SK-N-SH treated with all-trans-retinoic acid at 6 μM for 48 hours (cell line): ENCODE data around the gene CEACAM18.

Experiments
- ATAC-seq: fragments of 200-7000 bp; cut with Tn5 transposase; 3 replicates; pipeline ENCODE4 v1.9.1; 2020; ENCODE audit warnings: mild to moderate bottlenecking, moderate library complexity
- ARNTL ChIP-seq: fragments of 450-650 bp; formaldehyde crosslinking; IDR thresholded peaks from 2 replicates; pipeline ENCODE4 v1.5.0; 2020; ENCODE audit warnings: low read depth, mild to moderate bottlenecking, moderate library complexity, borderline replicate concordance
- CSDC2 ChIP-seq: fragments of 250-450 bp; sonication (Bioruptor Pico); IDR thresholded peaks from 2 replicates; pipeline ENCODE4 v1.5.0; 2020; ENCODE audit warnings: mild to moderate bottlenecking, moderate library complexity
- ESRRG ChIP-seq: fragments of 250-450 bp; sonication (Bioruptor Pico); IDR thresholded peaks from 2 replicates; pipeline ENCODE4 v1.6.1; 2021; ENCODE audit warnings: mild to moderate bottlenecking
- GLIS3 ChIP-seq: fragments of 250-450 bp; sonication (Bioruptor Pico); IDR thresholded peaks from 2 replicates; pipeline ENCODE4 v1.5.0; 2020; ENCODE audit warnings: mild to moderate bottlenecking, moderate library complexity
- ISL1 ChIP-seq: fragments of 250-450 bp; sonication (Bioruptor Pico); IDR thresholded peaks from 2 replicates; pipeline ENCODE4 v2.1.2; 2022; ENCODE audit warnings: mild to moderate bottlenecking, moderate library complexity
- OSR1 ChIP-seq: fragments of 250-450 bp; sonication (Bioruptor Pico); IDR thresholded peaks from 2 replicates; pipeline ENCODE4 v1.8.0; 2022; ENCODE audit warnings: moderate library complexity, mild to moderate bottlenecking, inconsistent platforms
- PPARA ChIP-seq: fragments of 250-450 bp; sonication (Bioruptor Pico); IDR thresholded peaks from 2 replicates; pipeline ENCODE4 v1.5.0; 2020; ENCODE audit warnings: mild to moderate bottlenecking, borderline replicate concordance
- RARB ChIP-seq: fragments of 250-450 bp; sonication (Bioruptor Pico); IDR thresholded peaks from 2 replicates; pipeline ENCODE4 v1.8.0; 2021; ENCODE audit warnings: mild to moderate bottlenecking, moderate library complexity
- SNAI2 ChIP-seq: fragments of 250-450 bp; sonication (Bioruptor Pico); IDR thresholded peaks from 2 replicates; pipeline ENCODE4 v1.5.0; 2020; ENCODE audit warnings: mild to moderate bottlenecking, moderate library complexity
- TCF4 ChIP-seq: fragments of 250-450 bp; sonication (Bioruptor Pico); IDR thresholded peaks from 2 replicates; pipeline ENCODE4 v1.8.0; 2021; ENCODE audit warnings: mild to moderate bottlenecking, moderate library complexity, borderline replicate concordance
- TOX ChIP-seq: fragments of 250-450 bp; sonication (Bioruptor Pico); IDR thresholded peaks from 2 replicates; pipeline ENCODE4 v1.8.0; 2021; ENCODE audit warnings: mild to moderate bottlenecking, moderate library complexity, borderline replicate concordance
- ZC3H10 ChIP-seq: fragments of 250-450 bp; sonication (Bioruptor Pico); IDR thresholded peaks from 2 replicates; pipeline ENCODE4 v1.5.1; 2021; ENCODE audit warnings: mild to moderate bottlenecking, moderate library complexity
- ZFP3 ChIP-seq: fragments of 250-450 bp; sonication (Bioruptor Pico); IDR thresholded peaks from 2 replicates; pipeline ENCODE4 v1.5.0; 2020; ENCODE audit warnings: mild to moderate bottlenecking, moderate library complexity
- ZFP30 ChIP-seq: fragments of 450-650 bp; formaldehyde crosslinking; IDR thresholded peaks from 2 replicates; pipeline ENCODE4 v1.5.0; 2022; ENCODE audit warnings: mild to moderate bottlenecking, moderate library complexity
- ZNF565 ChIP-seq: fragments of 450-650 bp; formaldehyde crosslinking; conservative IDR thresholded peaks from 2 replicates; pipeline ENCODE4 v1.5.0; 2020; ENCODE audit warnings: low read depth, mild to moderate bottlenecking, moderate library complexity
- ZNF8 ChIP-seq: fragments of 450-650 bp; formaldehyde crosslinking; IDR thresholded peaks from 2 replicates; pipeline ENCODE4 v1.5.0; 2020; ENCODE audit warnings: mild to moderate bottlenecking, moderate library complexity
- TF ChIP-seq, protein P1 (sequence below): fragments of 250-450 bp; sonication (Bioruptor Pico); IDR thresholded peaks from 2 replicates; pipeline ENCODE4 v1.5.1; 2020; ENCODE audit warnings: low read depth, mild to moderate bottlenecking, moderate library complexity
- TF ChIP-seq, protein P2 (sequence below): fragments of 250-450 bp; sonication (Bioruptor Pico); IDR thresholded peaks from 2 replicates; pipeline ENCODE4 v1.5.0; 2020; ENCODE audit warnings: mild to moderate bottlenecking, moderate library complexity
- TF ChIP-seq, protein P3 (sequence below): fragments of 250-450 bp; sonication (Bioruptor Pico); IDR thresholded peaks from 2 replicates; pipeline ENCODE4 v1.5.1; 2021; ENCODE audit warnings: mild to moderate bottlenecking, moderate library complexity

The CEACAM18 gene

DNA sequence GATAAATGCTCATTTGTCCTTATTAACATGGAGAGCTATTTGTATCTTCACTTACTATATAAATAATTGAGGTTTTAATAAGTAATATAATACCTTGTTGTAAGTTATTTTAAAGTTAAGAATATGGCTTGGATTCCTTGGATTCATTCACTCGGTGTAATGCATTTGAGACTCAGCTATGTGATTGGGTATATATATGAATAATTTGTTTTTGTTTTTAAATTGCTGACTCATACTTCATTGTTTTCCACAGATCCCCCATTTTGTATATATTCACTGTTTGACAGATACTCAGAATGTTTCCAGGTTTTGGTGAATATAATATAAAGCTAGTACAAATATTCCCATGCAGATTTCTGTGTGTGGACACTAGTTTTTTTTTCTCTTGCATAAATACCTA is 6.8 kb upstream of the CEACAM18 start:
- ATAC-seq = no peak
- TF ChIP-seq ZC3H10 (CRISPR knock-in tag) = no peak

DNA sequence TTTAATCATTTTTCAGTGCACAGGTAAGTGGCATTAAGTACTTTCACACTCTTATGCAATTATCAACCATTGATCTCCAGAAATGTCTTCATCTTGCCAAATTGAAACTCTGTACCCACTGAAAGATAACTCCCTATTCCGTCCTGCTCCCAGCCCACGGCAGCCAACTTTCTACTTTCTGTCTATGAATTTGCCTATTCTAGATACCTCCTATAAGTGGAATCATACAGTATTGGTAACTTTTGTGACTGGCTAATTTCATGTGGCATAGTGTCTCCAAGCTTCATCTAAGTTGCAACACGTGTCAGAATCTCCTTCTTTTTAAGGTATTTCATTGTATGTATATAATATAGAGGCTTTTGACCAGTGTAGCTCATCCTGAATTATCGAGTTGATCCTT is 5.7 kb upstream of the CEACAM18 start:
- no peak for TF ChIP-seq ISL1 (CRISPR knock-in tag)
- no peak for TF ChIP-seq ZFP3 (CRISPR knock-in tag)
- TF ChIP-seq PPARA (CRISPR knock-in tag) = no peak
- no peak for TF ChIP-seq ZNF8 (CRISPR knock-in tag)
- no peak for TF ChIP-seq CSDC2
- TF ChIP-seq ESRRG = no peak
- TF ChIP-seq RARB (CRISPR knock-in tag) = no peak
- TF ChIP-seq, protein P1, sequence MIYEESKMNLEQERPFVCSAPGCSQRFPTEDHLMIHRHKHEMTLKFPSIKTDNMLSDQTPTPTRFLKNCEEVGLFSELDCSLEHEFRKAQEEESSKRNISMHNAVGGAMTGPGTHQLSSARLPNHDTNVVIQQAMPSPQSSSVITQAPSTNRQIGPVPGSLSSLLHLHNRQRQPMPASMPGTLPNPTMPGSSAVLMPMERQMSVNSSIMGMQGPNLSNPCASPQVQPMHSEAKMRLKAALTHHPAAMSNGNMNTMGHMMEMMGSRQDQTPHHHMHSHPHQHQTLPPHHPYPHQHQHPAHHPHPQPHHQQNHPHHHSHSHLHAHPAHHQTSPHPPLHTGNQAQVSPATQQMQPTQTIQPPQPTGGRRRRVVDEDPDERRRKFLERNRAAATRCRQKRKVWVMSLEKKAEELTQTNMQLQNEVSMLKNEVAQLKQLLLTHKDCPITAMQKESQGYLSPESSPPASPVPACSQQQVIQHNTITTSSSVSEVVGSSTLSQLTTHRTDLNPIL = no peak
- TF ChIP-seq TCF4 (CRISPR knock-in tag) = no peak
- no peak for TF ChIP-seq SNAI2 (CRISPR knock-in tag)
- no peak for TF ChIP-seq OSR1 (CRISPR knock-in tag)
- TF ChIP-seq ZFP30 (CRISPR knock-in tag) = no peak
- TF ChIP-seq, protein P2, sequence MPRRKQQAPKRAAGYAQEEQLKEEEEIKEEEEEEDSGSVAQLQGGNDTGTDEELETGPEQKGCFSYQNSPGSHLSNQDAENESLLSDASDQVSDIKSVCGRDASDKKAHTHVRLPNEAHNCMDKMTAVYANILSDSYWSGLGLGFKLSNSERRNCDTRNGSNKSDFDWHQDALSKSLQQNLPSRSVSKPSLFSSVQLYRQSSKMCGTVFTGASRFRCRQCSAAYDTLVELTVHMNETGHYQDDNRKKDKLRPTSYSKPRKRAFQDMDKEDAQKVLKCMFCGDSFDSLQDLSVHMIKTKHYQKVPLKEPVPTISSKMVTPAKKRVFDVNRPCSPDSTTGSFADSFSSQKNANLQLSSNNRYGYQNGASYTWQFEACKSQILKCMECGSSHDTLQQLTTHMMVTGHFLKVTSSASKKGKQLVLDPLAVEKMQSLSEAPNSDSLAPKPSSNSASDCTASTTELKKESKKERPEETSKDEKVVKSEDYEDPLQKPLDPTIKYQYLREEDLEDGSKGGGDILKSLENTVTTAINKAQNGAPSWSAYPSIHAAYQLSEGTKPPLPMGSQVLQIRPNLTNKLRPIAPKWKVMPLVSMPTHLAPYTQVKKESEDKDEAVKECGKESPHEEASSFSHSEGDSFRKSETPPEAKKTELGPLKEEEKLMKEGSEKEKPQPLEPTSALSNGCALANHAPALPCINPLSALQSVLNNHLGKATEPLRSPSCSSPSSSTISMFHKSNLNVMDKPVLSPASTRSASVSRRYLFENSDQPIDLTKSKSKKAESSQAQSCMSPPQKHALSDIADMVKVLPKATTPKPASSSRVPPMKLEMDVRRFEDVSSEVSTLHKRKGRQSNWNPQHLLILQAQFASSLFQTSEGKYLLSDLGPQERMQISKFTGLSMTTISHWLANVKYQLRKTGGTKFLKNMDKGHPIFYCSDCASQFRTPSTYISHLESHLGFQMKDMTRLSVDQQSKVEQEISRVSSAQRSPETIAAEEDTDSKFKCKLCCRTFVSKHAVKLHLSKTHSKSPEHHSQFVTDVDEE = no peak
- no peak; the same call in 2 of the 3 replicates for ATAC-seq

DNA sequence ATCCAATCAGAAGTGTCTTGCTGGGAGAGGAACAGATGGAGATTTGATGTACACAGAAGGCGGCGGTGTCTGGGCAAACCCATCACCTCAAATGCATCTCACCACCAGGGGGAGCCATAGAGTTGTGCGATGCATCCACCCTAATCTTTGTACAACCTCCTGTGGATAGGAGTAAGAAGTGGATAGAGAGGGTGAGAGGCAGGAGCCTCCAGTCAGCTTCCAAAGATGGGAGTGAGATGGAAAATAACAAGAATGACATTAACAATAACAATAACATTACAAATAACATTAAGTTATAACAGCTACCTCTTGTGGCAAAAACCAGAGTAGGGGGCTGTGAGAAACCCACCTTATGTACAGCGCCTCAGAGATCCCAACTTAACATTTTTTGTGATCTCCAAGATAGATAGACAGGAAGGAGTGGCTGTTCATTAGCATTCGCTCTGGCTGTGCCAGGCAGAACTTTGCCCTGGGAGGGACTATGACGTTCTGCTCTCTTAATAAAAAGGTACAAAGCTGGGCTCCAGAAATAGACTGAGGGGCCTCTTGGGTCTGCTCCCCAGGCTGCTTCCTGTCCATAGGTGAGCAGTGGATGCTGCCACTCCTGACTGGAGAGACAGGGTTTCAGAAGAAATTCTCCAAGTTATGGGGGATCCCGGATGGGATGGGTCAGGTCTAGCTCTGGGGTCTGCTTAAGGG is 5.2 kb upstream of the CEACAM18 start:
- ATAC-seq = peak; percentile 94
- TF ChIP-seq GLIS3 (CRISPR knock-in tag) (no peak), PPARA (CRISPR knock-in tag) (no peak)

DNA sequence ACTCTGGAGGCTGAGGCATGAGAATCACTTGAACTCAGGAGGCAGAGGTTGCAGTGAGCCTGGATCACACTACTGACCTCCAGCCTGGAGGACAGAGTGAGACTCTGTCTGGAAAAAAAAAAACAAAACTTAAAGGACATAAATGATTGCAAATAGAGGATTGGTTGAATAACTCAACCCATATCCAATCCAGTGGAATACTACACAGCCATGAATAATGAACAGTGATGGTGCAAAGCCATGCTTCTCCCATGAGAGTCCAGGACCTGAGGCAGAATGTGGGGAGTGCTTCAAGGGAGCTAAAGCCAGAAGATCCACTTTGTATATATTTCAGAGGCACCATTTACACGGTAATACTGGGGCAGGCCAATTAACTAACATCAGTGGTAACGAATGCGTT is 2.2 kb upstream of the CEACAM18 start:
- TF ChIP-seq SNAI2 (CRISPR knock-in tag) (no peak), ISL1 (CRISPR knock-in tag) (no peak), ZNF8 (CRISPR knock-in tag) (no peak), PPARA (CRISPR knock-in tag) (no peak), ZNF565 (no peak), ARNTL (CRISPR knock-in tag) (no peak), TOX (CRISPR knock-in tag) (no peak), OSR1 (CRISPR knock-in tag) (no peak), RARB (CRISPR knock-in tag) (no peak)
- TF ChIP-seq, protein P2 = no peak
- TF ChIP-seq, protein P3, sequence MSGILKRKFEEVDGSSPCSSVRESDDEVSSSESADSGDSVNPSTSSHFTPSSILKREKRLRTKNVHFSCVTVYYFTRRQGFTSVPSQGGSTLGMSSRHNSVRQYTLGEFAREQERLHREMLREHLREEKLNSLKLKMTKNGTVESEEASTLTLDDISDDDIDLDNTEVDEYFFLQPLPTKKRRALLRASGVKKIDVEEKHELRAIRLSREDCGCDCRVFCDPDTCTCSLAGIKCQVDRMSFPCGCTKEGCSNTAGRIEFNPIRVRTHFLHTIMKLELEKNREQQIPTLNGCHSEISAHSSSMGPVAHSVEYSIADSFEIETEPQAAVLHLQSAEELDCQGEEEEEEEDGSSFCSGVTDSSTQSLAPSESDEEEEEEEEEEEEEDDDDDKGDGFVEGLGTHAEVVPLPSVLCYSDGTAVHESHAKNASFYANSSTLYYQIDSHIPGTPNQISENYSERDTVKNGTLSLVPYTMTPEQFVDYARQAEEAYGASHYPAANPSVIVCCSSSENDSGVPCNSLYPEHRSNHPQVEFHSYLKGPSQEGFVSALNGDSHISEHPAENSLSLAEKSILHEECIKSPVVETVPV (CRISPR knock-in tag) = no peak
- ATAC-seq = no peak
